Measurements from ENCODE around the gene NECAB3.

NECAB3 gene

GRCh38 chr20:33621717-33622400 lies 52.4 kb downstream of the NECAB3 start:
- DNase-seq (ENCODE audit: low spot score), result no peak

GRCh38 chr20:33612001-33612400 lies 62.2 kb downstream of the NECAB3 start:
- DNase-seq (ENCODE audit: low spot score), result no peak

- DNase-seq (ENCODE audit: low spot score), result no peak
Observed at GRCh38 chr20:33611106-33611505, 63.1 kb downstream of the NECAB3 start.

GRCh38 chr20:33609504-33609903 lies 64.7 kb downstream of the NECAB3 start:
- DNase-seq (ENCODE audit: low spot score), result no peak
